Neural progenitor cell (in vitro differentiated cells): Measurements from ENCODE around the gene PRM2. TPM values are rescaled to one million over a fixed set of nuclear protein-coding genes. Genes with fewer than 3 reads are reported as not detected.

Experiments
- DNase-seq: peaks from one replicate; pipeline ENCODE4 v3.0.0-alpha.2; 2016; ENCODE audit warnings: low spot score
- H2AFZ ChIP-seq: fragments of 200-600 bp; sonication (generic); replicated peaks from 2 replicates; pipeline ENCODE4 v1.6.1; 2016; ENCODE audit warnings: antibody characterized with exemption
- H3F3A ChIP-seq: fragments of 200-600 bp; sonication (generic); 2 replicates; pipeline ENCODE4 v1.6.1; 2016; ENCODE audit warnings: antibody characterized with exemption, low read depth
- H3K27ac ChIP-seq: fragments of 200-600 bp; sonication (generic); 2 replicates; pipeline ENCODE4 v1.5.1; 2016; ENCODE audit warnings: mild to moderate bottlenecking
- H3K27me3 ChIP-seq: fragments of 200-600 bp; sonication (generic); 2 replicates; pipeline ENCODE4 v1.6.1; 2016; ENCODE audit warnings: mild to moderate bottlenecking, moderate library complexity
- H3K36me3 ChIP-seq: fragments of 200-600 bp; sonication (generic); 2 replicates; pipeline ENCODE4 v1.5.1; 2016
- H3K4me1 ChIP-seq: fragments of 200-600 bp; sonication (generic); 2 replicates; pipeline ENCODE4 v1.6.1; 2016; ENCODE audit warnings: mixed run types
- H3K4me2 ChIP-seq: fragments of 200-600 bp; sonication (generic); 2 replicates; pipeline ENCODE4 v1.6.1; 2016
- H3K4me3 ChIP-seq: fragments of 200-600 bp; sonication (generic); 2 replicates; pipeline ENCODE4 v1.5.1; 2016
- H3K79me2 ChIP-seq: fragments of 200-600 bp; sonication (generic); 2 replicates; pipeline ENCODE4 v1.6.1; 2016; ENCODE audit warnings: low read depth
- H3K9ac ChIP-seq: fragments of 200-600 bp; sonication (generic); 2 replicates; pipeline ENCODE4 v1.6.1; 2016
- H3K9me3 ChIP-seq: fragments of 200-600 bp; sonication (generic); 2 replicates; pipeline ENCODE4 v1.5.1; 2016; ENCODE audit warnings: low read depth
- H4K20me1 ChIP-seq: fragments of 200-600 bp; sonication (generic); 2 replicates; pipeline ENCODE4 v1.6.1; 2016; ENCODE audit warnings: low read depth
- H3K27ac Mint-ChIP-seq: 3 replicates; pipeline ENCODE4 v1.8.0; 2021; ENCODE audit warnings: mixed read lengths
- H3K27me3 Mint-ChIP-seq: 2 replicates; pipeline ENCODE4 v1.8.0; 2022; ENCODE audit warnings: low read depth, mild to moderate bottlenecking, inconsistent platforms, moderate library complexity, mixed read lengths; ENCODE audit not compliant: insufficient read depth
- H3K36me3 Mint-ChIP-seq: 3 replicates; pipeline ENCODE4 v1.8.0; 2021; ENCODE audit warnings: mixed read lengths
- H3K4me1 Mint-ChIP-seq: 3 replicates; pipeline ENCODE4 v1.8.0; 2021; ENCODE audit warnings: mixed read lengths
- H3K4me3 Mint-ChIP-seq: 3 replicates; pipeline ENCODE4 v1.8.0; 2021; ENCODE audit warnings: mild to moderate bottlenecking, moderate library complexity, mixed read lengths
- H3K9me3 Mint-ChIP-seq: 3 replicates; pipeline ENCODE4 v1.8.0; 2020; ENCODE audit warnings: mixed read lengths
- CTCF ChIP-seq: fragments of 200-600 bp; sonication (generic); IDR thresholded peaks from 2 replicates; pipeline ENCODE4 v1.5.1; 2017; ENCODE audit warnings: antibody characterized with exemption, mild to moderate bottlenecking
- EZH2 ChIP-seq: fragments of 200-600 bp; sonication (generic); IDR thresholded peaks from 2 replicates; pipeline ENCODE4 v1.6.1; 2017; ENCODE audit warnings: antibody characterized with exemption, mild to moderate bottlenecking, moderate library complexity
- EZH2phosphoT487 ChIP-seq: fragments of 200-600 bp; sonication (generic); IDR thresholded peaks from 2 replicates; pipeline ENCODE4 v1.6.1; 2017; ENCODE audit warnings: antibody characterized with exemption
- total RNA-seq: library from RNA; depleted of rRNA; stranded (reverse); fragments of >200 nt; gene quantifications from 2 replicates; pipeline ENCODE4 v1.2.3, GENCODE V29; 2015; ENCODE audit warnings: low replicate concordance

Gene PRM2
- total RNA-seq, 1 donor from 2014 or later = not detected

GRCh38 chr16:11319529-11320146 is 43.4 kb upstream of the PRM2 start:
- no peaks in the 10 kb centered on the region for H3K9me3 ChIP-seq
- no peak overlapping the region for H3K4me3 ChIP-seq
- Mint-ChIP-seq H3K4me1 (peaks cover 21% of the 10 kb centered on the region), H3K4me3 (no peak overlapping the region), H3K9me3 (no peaks in the 10 kb centered on the region), H3K36me3 (no peaks in the 10 kb centered on the region), H3K27ac (no peak overlapping the region), H3K27me3 (peaks cover 12% of the 10 kb centered on the region)
- H3K79me2 ChIP-seq = no peaks in the 10 kb centered on the region
- no peaks in the 10 kb centered on the region for H3K36me3 ChIP-seq
- peaks cover 36% of the 10 kb centered on the region for H3F3A ChIP-seq
- no peak overlapping the region for H3K27ac ChIP-seq
- no peak overlapping the region for H3K4me2 ChIP-seq
- peaks cover 23% of the 10 kb centered on the region for H3K27me3 ChIP-seq
- H3K9ac ChIP-seq = no peak overlapping the region
- peaks cover 15% of the 10 kb centered on the region for H3K4me1 ChIP-seq
- no peak for DNase-seq
- H2AFZ ChIP-seq = no peak overlapping the region
- H4K20me1 ChIP-seq = no peaks in the 10 kb centered on the region
- TF ChIP-seq CTCF (no peak), EZH2phosphoT487 (no peak), EZH2 (no peak)

DNA sequence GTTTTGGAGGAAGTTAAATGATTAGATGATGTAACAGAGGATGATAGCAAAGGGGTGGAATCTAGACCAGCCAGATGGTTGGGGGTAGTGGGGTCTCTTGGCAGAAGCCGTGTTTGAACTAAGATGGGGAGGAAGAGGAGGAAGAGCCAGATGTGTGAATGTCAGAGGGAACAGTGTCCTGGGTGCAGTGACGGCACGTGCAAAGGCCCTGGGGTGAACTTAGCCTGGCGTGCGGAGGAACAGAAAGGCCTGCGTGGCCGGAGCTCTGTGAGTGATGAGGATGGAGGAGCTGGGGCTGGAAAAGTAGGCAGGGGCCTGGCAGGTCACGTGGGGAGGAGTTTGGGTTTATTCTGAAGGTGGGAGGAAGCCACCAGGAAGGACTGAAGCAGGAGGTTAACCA is 42.5 kb upstream of the PRM2 start:
- H3K27ac ChIP-seq = no peak overlapping the region
- H4K20me1 ChIP-seq = no peaks in the 10 kb centered on the region
- H3K4me3 ChIP-seq = no peak overlapping the region
- Mint-ChIP-seq H3K27ac (no peak overlapping the region), H3K4me1 (peaks cover 27% of the 10 kb centered on the region), H3K4me3 (peak overlapping the region; percentile 2), H3K9me3 (no peaks in the 10 kb centered on the region), H3K27me3 (peaks cover 12% of the 10 kb centered on the region), H3K36me3 (no peaks in the 10 kb centered on the region)
- H3K9me3 ChIP-seq = no peaks in the 10 kb centered on the region
- H3K27me3 ChIP-seq = peaks cover 30% of the 10 kb centered on the region
- DNase-seq = no peak
- no peak overlapping the region for H2AFZ ChIP-seq
- no peaks in the 10 kb centered on the region for H3K36me3 ChIP-seq
- no peak overlapping the region for H3K4me2 ChIP-seq
- H3K9ac ChIP-seq = no peak overlapping the region
- H3K79me2 ChIP-seq = no peaks in the 10 kb centered on the region
- peaks cover 15% of the 10 kb centered on the region for H3K4me1 ChIP-seq
- no peak for TF ChIP-seq EZH2phosphoT487
- no peak for TF ChIP-seq CTCF
- no peak for TF ChIP-seq EZH2
- peaks cover 41% of the 10 kb centered on the region for H3F3A ChIP-seq

DNA sequence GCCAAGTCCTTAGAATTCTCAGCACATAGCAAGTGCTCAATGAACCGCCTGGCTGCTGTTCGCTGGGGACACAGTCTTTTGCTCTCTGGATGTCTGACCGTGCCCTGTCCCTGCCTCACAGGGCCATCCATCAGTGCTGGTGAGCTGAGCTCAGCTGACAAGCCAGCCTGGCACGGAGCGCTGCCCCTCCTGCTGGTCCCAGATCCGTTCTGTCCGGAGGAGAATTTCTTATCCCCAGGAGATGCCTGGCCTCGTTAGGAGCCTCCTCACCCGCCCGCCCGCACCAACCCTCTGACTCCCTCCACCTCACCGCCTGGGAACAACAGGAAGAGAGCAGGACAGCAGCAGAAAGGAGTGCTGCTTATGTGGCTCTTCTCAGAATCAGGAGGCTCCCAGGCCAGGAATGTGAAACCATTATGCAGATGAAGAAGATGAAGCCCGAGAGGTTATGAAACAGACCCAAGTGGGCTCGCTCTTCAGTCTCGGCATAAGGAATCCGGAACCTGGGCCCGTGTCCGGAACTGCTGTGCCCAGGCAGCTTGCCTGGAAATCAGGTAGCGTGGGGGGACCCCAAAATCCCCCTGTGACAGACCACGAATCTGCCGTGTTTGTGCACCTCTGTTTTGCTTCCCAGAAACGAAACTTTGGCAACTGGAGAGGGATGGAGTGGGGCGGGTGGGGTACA is 40.2 kb upstream of the PRM2 start:
- DNase-seq = peak; percentile 71
- Histone ChIP-seq H3K9me3 (no peaks in the 10 kb centered on the region), H3K36me3 (no peaks in the 10 kb centered on the region), H3K27me3 (peaks cover 30% of the 10 kb centered on the region), H2AFZ (no peak overlapping the region), H3F3A (peaks cover 35% of the 10 kb centered on the region), H3K27ac (no peak overlapping the region), H3K4me2 (peak overlapping the region; percentile 65), H4K20me1 (no peaks in the 10 kb centered on the region), H3K9ac (no peak overlapping the region), H3K4me1 (peaks cover 15% of the 10 kb centered on the region), H3K4me3 (peak overlapping the region; percentile 10), H3K79me2 (no peaks in the 10 kb centered on the region)
- peaks cover 8% of the 10 kb centered on the region for H3K27me3 Mint-ChIP-seq
- H3K36me3 Mint-ChIP-seq = no peaks in the 10 kb centered on the region
- peak overlapping the region; percentile 43 for H3K4me3 Mint-ChIP-seq
- peaks cover 39% of the 10 kb centered on the region for H3K4me1 Mint-ChIP-seq
- no peaks in the 10 kb centered on the region for H3K9me3 Mint-ChIP-seq
- no peak overlapping the region for H3K27ac Mint-ChIP-seq
- TF ChIP-seq EZH2phosphoT487 (no peak), CTCF (no peak), EZH2 (no peak)
